Activated effector memory CD4-positive, alpha-beta T cell treated with Interleukin-2 at 50 U/mL for 16 hours (primary cell): ENCODE measurements around the gene CEP128.

Experiments used
- DNase-seq: peaks from one replicate; pipeline ENCODE4 v3.0.0-alpha.2; 2020

The CEP128 gene

DNA sequence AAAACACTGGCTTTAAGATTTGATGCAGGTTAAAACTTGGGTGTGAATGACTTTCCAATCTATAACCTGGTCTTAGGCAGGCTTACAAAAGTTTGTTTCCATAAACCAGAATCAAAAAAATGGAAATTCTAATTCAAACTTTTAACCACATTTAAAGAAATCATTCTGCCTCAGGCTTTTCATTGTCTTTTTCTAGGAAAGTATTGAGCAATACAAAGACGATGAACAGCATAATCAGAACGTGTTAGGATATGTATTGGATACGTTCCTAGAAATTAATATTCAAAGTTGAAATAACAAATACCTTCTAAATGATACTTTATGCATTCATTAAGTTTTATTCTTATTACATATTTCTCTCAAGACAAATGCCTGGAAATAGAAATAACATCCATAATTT is 172.9 kb downstream of the CEP128 start:
- DNase-seq: no peak

DNA sequence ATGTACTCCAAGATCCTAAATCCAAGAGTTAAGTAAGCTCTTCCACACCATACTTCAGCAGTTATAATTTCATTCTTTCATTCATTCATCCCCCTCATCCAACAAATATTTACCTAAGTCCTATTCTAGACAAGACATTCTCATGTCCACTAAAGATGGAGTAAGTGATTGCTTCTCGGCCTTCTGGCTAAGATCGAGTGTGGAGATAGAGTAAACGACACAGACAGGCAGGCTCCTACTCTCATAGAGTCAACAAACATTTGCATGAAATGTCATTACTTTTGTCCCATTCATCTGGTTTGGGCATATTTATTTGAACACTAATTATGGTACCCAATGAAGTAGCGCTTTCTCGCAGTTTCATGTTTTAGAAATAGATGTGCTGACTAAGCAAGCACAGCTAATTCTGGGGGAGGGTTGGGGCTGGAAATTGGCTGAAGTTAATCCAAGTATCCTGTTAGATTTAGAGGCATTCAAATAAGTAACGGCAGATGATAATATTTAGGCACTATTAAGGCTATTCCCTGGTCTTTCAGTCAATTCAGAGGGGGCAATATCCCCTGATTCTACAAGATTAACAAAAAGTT is 176.5 kb downstream of the CEP128 start:
- DNase-seq: no peak

DNA sequence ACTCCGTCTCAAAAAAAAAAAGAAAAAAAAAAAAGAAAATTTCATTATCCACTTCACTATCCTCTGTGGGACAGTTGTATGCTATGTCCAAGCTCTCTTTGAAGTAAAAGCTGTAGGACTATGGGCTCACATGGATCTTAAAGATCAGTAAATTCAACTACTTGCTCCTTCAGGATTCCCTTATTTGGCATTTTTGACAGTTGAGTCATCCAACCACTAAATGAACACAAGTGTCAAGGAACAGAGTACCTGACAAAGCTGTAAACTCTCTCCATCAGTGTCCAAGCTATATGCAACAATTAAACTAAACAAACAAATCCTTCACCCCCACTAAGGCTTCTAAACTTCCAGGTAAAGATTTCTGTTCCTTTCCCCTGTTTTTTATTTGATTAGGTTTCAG is 177.0 kb downstream of the CEP128 start:
- DNase-seq: no peak

DNA sequence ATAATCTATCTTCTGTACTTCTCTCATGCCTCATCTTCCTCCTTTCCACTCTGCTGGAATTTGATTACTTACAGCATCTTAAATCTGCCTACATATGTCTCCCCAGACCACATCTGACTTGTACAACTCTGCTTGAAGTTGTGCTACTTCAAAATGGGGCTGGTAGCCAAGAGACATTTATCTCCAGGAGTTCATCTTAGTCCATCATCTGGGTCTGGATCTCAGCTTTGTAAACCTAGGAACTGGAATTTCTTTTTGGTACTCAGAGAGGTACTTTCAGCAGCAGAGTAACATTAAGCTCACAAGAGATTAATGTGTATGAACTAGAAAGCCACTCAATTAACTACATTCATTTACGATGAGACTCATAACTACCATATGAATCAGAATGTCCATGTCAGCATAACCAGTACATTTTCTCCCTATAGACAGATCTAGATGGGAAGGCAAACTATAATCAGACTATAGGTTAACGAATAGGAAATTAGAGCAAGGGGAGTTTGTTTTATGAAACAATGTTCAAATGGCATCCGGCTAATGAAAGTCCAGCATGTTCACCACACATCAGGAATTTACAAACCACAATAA is 178.8 kb downstream of the CEP128 start:
- no peak for DNase-seq

DNA sequence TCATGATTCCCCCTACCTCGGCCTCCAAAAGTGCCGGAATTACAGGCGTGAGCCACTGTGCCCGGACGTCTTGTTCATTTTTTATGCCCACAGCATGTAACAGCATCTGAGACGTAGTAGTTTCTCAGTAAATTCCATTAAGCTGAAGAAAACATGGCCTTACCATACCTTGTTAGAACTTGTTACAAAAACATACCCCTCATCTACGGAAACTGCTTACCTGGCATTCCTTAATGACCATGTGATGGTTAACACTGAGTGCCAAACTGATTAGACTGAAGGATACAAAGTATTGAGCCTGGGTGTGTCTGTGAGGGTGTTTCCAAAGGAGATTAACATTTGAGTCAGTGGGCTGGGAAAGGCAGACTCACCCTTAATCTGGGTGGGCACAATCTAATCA is 186.8 kb downstream of the CEP128 start:
- no peak for DNase-seq

DNA sequence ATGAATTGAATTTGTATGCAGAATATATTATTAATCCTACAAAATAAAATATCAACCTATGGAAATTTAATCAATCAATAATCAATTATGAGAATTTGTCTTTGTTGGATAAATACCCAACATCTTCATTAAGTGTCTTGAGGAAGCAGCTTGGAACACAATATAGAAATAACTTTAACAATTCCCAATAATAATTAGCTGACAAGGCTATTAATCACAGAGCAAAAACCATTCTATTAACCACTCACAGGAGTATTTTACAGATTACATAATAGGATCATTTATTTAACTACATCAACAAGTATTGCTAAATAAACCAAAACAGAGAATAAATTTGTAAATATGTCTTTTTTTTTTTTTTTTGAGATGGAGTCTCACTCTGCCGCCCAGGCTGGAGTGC is 190.3 kb downstream of the CEP128 start:
- DNase-seq: no peak

DNA sequence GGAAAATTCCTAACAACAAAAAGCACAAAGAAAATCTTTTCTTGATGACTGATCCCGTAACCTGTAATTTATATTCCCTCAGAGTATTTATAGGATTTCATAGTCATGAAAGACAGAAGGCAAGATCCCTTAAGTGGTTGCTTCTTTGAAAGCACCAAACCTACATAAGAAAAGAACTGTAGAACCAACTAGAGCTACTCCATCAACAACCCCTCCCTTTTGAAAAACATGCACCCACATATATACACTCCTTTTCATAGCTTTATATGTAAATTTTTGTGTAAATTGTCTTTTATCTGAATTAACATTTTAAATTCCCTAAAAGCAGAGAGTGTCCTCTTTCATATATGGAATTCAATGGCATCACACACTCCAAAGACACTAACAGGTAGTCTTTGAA is 215.3 kb downstream of the CEP128 start:
- no peak for DNase-seq

DNA sequence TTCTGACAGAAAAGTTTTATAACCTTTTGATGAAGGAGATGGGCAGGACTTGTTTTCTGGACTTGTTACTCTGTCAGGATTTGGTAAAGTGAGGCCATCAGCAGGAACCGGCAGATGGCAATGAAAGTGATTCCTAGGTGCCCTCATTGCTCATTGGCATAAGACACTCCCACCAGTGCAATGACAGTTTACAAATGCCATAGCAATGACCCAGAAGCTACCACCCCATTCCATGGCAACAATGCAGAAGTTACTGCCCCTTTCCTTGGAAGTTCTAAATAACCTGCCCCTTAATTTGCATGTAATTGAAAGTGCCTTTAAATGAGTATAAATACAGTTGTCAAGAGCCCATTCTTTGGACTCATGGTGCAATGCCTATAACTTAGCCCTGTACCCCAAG is 222.6 kb downstream of the CEP128 start:
- no peak for DNase-seq

DNA sequence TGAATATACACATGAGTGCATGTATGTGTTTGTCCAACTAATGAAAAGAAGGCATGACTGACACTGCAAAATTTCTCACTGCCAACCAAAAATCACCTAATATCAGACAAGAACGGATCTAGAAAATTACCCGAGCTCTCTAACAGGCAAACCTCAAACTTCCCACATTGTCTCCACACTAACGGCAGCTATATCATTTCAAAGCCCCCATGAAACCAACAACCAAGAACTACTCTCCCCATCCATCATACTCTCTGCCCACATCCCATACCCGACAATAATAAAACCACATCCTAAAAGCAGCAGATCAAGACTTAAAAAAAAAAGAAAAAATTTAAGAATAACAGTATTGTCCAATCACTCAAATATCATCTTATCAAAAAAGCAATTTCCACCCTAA is 227.1 kb downstream of the CEP128 start:
- DNase-seq: no peak

DNA sequence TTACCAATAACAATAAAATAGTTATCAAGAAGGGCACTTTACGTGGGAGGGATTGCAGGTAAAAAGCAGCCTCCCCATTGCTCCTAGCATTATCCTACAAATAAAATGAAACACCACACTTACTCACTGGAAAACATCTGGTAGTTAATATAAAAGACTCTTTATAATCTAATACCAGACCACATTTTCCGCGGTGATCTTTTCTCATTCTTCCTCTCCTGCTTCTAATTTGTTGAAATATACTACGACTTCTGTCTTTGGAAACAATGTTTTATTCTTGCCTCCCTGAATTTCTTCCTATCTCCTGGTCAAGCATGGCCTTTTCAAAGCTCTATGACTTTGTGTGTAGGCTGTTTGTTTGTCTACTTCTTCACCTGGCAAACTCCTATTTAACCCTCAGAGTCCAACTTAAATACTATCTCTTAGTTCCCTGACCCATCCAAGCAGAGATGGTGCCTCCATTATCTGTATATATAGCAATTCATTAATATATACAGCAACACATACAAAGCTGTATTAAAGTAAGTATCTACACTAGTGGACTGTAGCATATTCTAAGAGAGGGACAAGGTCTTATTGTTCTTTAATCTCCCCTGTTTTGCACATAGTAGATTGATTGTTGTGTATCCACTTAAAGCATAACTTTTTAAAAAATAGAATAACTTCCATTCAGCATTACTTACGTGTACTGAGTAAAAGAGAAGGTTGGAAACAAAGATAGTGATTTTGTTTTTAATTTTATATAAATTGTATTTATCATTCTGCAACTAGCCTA is 228.3 kb downstream of the CEP128 start:
- no peak for DNase-seq

DNA sequence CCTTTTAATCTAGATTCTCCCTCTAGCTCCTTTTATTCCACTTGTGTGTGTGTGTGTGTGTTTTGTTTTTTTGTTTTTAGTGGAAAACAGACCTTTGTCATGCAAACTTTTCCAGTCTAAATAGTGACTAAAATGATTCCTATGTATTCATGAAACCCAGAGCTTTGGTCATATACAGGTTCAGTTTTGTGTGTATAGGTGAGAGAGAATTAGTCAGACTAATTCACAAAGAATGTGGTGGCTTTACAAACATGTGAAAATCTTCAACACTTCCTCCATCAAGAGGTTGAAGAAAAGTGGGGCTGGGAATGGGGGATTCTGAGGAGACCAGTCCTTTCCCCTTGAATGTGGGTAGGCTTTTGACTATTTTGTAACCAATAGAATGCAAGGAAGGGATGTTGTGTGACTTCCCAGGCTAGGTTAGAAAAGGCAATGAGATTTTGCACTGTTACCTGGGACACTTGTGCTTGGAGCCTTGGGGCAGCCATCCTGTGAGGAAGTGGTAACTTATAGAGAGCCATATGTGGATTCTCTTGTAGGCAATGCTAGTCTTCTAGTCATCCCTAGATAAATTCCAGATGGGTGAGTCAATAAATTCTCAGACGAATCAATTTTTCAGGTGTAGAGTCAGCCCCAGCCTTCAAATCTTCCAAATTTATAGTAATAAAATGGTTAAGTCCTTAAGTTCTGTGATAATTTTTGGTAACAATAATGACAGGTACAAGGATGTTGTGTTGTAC is 236.1 kb downstream of the CEP128 start:
- no peak for DNase-seq

DNA sequence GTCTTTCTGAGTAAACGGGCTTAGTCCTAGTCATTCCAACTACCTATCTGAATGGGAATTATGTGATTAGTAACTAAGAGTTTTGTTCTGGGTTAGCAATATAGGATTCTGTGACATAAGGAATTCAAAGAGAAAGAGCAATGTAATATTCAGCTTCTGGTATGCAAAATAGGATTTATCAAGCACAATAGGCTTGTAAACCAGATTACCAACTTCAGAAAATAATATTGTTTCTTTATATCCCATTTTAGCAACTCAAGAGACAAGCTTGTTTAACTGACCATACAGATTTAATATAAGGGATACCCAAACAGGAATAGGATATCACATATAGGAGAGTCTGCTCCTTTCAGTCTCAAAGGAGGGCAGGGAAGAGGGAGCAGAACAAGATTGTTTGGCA is 240.9 kb downstream of the CEP128 start:
- no peak for DNase-seq

DNA sequence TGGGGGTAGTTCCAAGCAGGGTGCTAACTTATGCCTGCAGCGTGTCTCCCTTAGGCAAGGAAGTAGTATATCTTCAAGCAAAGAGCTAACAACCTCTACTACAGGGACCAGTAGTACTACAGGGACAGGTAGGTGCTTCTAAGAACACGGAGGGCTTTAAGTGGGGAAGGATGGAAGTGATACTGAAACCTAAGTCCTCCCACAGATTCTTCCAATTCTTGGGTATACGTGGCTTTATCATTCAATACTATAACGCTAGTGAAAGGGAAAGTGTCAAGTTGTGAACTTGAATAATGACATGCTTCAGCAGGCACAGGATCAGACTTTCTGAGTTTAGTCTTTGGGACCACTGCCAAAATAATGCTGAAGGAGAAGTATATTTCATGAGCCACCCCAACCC is 241.7 kb downstream of the CEP128 start:
- no peak for DNase-seq

DNA sequence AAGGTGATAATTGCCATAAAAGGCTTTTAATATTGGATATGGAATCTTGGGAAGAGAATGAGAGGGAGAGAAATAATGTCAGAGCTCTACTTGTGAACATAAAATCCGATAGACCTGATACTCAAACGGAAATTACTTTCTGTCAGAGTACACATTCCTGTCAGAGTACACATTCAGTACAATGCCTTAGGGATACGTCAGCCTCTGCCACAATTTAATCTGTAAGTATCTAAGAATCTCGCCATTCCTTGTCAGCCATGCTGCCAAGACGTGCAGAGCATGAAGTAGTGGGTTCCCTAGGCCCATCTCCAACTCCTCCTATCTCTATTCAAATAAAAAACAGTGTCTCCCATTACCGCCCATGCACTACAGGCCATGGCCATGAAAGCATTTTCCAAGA is 242.6 kb downstream of the CEP128 start:
- DNase-seq: no peak

DNA sequence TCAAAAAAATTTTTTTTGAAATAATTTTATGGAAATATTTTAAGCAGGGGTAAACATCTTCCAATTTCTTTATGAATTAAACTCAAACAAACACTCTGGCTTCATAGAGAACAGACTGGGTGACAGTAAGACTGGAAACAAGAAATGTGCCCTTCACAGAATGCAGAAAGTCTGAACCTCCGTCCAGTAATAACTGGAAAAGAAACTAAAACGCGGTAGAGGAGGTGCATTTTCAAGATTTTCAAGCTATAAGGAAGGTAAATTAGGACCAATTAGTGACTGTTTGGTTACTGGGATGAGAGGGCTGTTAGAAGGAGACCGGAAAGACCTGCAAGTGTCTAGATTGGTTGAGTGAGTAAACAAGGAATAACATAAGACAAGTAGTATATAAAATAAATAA is 245.7 kb downstream of the CEP128 start:
- DNase-seq: no peak

DNA sequence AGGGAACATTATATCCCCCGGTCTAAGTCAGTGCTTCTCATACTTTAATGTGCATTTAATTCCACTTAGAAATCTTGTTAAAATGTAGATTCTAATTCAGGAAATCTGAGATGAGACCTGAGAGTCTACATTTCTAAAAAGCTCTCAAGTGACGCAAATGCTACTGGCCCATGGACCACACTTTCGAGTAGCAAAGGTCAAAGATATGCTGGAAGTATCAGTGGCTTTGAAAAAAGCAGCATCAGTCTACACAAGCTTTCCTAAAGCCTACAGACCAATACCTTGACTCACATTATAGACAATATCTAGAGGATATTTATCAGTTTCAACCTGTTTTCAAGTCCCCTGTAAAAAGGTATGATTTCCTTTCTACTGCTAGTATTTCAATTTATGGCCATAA is 248.6 kb downstream of the CEP128 start:
- no peak for DNase-seq

DNA sequence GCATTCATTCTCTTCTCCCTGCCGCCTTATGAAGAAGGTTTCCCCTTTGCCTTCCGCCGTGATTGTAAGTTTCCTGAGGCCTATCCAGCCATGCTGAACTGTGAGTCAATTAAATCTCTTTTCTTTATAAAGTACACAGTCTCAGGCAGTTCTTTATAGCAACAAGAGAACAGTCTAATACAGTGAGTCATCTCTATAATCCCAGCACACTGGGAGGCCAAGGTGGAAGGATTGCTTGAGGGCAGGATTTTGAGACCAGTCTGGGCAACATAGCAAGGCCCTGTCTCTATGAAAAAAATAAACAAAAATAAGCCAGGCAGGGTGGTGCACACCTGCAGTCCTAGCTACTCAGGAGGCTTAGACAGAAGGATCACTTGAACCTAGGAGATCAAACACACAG is 259.9 kb downstream of the CEP128 start:
- DNase-seq: no peak

DNA sequence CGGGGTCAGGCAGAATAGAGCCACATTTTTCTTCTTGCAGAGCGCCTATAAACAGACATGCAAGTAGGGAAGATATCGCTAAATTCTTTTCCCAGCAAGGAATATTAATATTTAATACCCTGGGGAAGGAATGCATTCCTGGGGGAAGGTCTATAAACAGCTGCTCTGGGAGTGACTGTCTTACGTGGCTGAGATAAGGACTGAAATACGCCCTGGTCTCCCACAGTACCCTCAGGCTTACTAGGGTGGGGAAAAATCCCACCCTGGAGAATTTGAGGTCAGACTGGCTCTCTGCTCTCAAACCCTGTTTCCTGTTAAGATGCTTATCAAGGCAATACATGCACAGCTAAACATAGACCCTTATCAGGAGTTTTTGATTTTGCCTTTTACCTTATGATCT is 262.3 kb downstream of the CEP128 start:
- DNase-seq: no peak

DNA sequence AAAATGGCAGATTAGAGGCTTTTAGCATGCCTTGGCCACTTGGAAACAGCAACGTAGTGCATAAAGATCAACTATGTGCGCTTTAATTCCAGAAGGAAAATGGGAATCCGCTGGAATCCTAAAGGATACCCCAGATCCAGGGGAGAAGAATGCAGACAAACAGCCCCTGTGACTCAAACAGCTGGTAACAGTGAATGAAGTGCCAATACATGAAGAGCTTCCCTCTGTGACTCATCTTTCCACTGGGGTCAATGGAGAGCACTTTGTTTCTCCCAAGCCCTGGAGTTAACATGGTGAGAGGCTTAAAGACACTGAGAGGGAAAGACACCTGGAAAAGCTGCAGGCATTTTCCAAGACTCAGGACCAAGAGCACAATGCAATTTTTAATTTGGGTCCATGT is 263.1 kb downstream of the CEP128 start:
- DNase-seq: no peak

DNA sequence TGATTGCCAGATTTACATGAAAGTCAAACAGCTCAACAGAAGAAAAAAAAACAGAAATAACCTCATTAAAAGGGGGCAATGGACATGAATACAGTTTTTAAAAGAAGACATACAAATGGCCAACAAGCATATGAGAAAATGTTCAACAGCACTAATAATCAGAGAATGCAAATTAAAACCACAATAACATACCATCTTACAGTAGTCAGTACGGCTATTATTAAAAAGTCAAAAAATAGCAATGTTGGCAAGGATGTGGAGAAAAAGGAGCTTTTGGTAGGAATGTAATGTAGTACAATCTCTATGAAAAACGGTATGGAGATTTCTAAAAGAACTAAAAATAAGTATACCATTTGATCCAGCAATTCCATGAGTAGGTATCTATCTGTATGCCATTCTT is 272.1 kb downstream of the CEP128 start:
- no peak for DNase-seq

DNA sequence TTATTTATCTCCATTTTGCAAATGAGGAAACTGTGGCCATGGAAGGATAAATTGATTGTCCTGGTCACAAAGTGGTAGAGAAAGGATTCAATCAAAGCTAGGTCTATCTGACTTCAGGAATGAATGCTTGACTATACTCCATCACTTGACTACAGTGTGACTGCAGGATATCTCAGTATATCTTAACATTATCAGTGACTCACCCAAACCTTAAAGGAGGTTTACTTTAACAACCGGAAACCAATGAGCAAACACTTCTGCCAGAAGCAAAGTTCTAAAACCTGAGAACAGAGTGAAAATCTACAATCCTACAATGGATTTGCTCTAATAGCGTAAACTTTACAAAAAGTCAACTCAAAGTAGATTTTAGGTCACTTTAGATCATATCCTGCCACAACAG is 277.0 kb downstream of the CEP128 start:
- no peak for DNase-seq

DNA sequence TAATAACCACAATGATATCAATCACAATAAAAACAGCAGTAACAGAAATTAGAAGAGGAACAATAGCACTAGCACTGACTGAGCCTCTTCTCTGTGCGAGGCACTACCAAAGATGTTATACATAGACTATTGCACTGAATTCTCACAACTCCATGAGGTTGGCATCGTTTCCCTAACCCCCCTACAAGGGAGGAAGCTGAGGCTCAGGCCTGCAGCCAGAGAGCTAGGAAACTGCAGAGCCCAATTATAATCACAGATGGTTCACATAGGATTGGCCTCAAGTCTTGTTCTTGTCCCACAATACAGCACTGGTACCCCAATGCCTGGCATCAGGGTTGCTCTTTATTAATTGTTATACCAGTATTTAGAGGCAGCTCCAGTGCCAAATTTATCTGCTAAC is 278.0 kb downstream of the CEP128 start:
- DNase-seq: no peak

DNA sequence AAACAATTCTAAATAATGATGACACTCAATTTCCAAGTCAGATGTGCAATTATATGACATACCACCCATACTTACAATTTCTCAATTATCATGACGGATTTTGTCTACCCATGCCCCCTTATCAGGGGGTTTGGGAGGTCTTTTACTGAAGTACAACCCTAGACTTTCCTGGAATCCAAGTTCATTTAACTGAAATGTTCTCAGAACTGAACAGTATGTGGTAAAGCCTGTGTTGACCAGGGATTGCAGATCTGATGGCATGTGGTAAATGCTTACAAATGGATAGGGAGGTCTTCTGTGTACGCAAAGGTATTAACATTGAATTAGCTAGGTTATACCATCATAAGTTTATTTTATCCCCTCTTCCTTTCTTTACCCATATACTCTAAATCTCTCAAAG is 281.8 kb downstream of the CEP128 start:
- DNase-seq: no peak

DNA sequence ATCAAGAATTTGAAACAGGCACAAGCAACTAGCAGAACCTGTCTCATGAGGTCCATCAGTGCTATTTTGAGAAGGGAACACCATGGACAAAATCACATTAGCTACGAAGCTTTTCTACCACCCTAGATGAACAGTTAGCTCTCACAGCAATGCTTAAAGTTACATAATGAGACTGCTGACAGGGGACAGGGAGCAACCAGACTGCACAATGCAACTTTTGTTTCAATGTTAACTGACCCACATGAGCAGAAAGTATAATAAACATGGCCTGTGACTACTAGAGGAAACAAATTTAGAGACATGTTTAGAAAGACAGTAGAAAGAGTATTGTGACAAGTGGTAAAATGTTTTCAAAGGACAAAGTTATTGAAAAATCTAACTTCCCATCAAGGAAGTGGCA is 282.8 kb downstream of the CEP128 start:
- DNase-seq: no peak
